Activated T-helper 2 cell treated with anti-CD3 and anti-CD28 coated beads, Interferon-gamma antibody, Interleukin-2, Interleukin-4, amounts not matched to agents 10 μg/mL and 5 μg/mL and 100 μg/mL, durations not matched to agents 14 hours and 24 hours and 36 hours (primary cell): Measurements from ENCODE around the gene MAD2L2. TPM values are rescaled to one million over a fixed set of nuclear protein-coding genes. Genes with fewer than 3 reads are reported as not detected.
A peak's percentile ranks its signal among the peaks of the same experiment; 100 is the strongest.

ENCODE experiments used
- DNase-seq: peaks from one replicate; pipeline ENCODE4 v3.0.0; 2021; ENCODE audit warnings: low spot score
- H3K27ac Mint-ChIP-seq: one replicate; pipeline ENCODE4 v1.8.0; 2021; ENCODE audit warnings: mixed read lengths
- H3K27me3 Mint-ChIP-seq: one replicate; pipeline ENCODE4 v1.8.0; 2021; ENCODE audit warnings: low read depth, mixed read lengths
- H3K36me3 Mint-ChIP-seq: one replicate; pipeline ENCODE4 v1.8.0; 2021; ENCODE audit warnings: low read depth, mixed read lengths
- H3K4me1 Mint-ChIP-seq: one replicate; pipeline ENCODE4 v1.8.0; 2021; ENCODE audit warnings: low read depth, mixed read lengths
- H3K4me3 Mint-ChIP-seq: one replicate; pipeline ENCODE4 v1.8.0; 2021; ENCODE audit warnings: low read depth, mild to moderate bottlenecking, moderate library complexity, mixed read lengths
- H3K9me3 Mint-ChIP-seq: one replicate; pipeline ENCODE4 v1.8.0; 2021; ENCODE audit warnings: mixed read lengths
- intact Hi-C: fragments of 100-400 bp; cut with micrococcal nuclease; formaldehyde crosslinking; loops from one replicate; pipeline ENCODE4 v1.15.1; 2023
- total RNA-seq: library from RNA; stranded (reverse); gene quantifications from 2 replicates; pipeline ENCODE4 v1.2.3, GENCODE V29; 2022

The MAD2L2 gene
- 77.1 and 78.0 TPM in 2 replicates for total RNA-seq

DNA sequence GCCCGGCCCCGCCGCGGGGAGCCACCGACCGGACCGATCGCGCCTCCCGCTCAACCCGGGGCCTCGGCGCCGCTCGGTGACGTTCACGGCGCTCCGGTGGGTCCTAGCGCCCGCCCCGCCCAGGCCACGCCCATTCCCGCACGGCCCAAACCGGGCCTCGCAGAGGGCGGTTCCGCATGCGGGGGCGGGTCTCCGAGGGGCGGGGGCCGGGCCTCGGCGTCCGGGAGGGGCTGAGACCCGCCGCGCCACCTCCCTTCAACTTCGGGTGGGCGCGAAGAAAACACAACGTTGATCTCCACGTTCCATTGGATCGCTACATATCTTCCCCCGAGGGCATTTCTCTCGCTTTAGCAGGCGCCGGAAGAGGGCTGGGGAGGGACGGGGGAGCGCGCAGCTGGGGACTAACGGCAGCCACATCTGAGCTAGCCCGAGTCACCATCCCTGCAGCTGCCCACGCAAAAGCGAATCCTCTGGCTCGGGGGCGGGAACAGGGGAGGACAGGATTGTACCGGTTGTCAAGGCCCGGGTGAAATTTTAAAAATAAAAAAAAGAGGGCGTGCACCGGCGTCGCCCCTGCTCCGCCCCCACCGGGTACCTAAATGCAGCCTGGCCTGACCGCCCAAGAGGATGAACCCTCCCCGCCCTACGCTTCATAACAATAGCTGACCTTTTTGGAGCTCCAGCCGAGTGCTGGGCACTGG is at the start of gene MAD2L2:
Gene MAD2L2 (minus strand): TSS at position 78 of the 701 bp plus-strand sequence. CDS start 547 bp downstream, outside the sequence.
- peak; percentile 85 for DNase-seq
- peak within 1 kb of the TSS; percentile 87 for H3K27ac Mint-ChIP-seq
- H3K27me3 Mint-ChIP-seq: peaks cover 7% of the 10 kb centered on the region
- no peaks in the 10 kb centered on the region for H3K9me3 Mint-ChIP-seq
- peak within 1 kb of the TSS; percentile 86 for H3K4me3 Mint-ChIP-seq
- peaks cover 9% of the 10 kb centered on the region for H3K4me1 Mint-ChIP-seq
- intact Hi-C loops: loop anchor here (2.0 to 5.0 kb wide), 2 partner anchors 16 to 56 kb away; partner anchors contain the start of genes AGTRAP and FBXO6
- no peaks in the 10 kb centered on the region for H3K36me3 Mint-ChIP-seq

DNA sequence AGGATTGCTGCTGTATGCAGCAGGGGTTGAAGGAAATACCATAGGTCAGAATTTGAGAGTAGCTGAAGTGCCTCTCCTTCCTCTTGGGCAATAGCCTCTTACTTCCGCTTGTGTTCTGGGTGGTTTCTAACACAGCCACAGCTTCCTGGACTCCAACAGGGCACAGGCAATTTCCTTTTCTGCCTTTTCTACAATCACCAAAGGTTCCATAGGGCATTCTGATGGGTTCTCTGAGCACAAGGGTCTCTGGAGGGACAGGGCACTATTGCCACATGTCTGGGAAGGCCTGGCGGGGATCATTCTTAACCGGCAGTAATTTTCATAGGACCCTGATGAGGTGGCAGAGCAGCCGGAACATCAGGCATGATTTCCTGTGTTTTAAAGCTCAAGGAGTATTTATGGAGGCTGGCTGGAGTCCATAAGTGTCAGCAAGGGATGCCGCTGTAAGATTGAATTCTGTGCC is 49.5 kb upstream of the MAD2L2 start:
- peaks cover 35% of the 10 kb centered on the region for H3K4me1 Mint-ChIP-seq
- intact Hi-C loops: no loop called here
- DNase-seq: peak; percentile 47
- H3K27ac Mint-ChIP-seq: peak overlapping the region; percentile 50
- H3K4me3 Mint-ChIP-seq: peak overlapping the region; percentile 55
- H3K9me3 Mint-ChIP-seq: no peaks in the 10 kb centered on the region
- no peaks in the 10 kb centered on the region for H3K36me3 Mint-ChIP-seq
- H3K27me3 Mint-ChIP-seq: peaks cover 1% of the 10 kb centered on the region

DNA sequence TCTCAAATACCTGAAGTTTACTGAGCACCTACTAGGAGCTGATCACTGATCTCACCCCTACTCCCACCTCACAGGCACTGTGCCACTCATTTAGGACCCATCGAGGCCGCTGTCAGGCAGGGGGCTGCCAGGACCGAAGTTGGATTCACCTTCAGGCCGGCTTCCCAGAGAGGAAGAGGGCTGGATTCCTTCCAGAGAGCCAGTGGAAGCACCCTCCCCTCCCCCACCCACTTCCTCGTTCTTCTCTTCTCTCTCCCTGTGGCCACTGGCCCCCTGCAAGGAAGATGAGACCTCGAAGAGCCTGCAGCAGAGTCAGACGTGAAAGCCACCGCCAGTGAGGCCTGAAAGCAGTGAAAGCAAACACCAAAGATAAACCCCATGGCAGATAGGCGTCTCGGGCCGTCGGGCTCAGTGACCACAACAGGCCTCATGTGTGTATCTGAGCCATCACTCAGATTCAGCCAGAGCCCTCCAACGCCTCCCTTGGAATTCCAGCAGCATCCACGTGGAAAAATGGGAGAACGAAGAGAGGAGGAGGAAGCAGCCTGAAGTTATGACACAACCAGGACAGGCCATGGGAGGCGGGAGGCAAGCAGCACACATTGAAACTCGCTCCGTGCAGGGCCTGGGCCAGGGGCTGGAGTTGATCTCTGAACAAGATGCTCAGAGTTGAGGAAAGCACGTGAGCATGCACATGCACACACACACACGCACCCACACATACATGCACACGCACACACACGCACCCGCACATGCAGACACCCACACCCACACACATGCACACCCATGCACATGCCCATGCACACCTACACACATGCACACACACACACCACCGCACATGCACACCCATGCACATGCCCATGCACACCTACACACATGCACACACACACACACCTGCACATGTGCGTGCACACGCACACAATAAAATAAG is 48.8 kb upstream of the MAD2L2 start:
- Mint-ChIP-seq H3K36me3 (no peaks in the 10 kb centered on the region), H3K9me3 (no peaks in the 10 kb centered on the region), H3K27me3 (no peaks in the 10 kb centered on the region), H3K27ac (no peak overlapping the region), H3K4me1 (peaks cover 36% of the 10 kb centered on the region), H3K4me3 (peak overlapping the region; percentile 55)
- no peak for DNase-seq
- intact Hi-C loops: no loop called here

DNA sequence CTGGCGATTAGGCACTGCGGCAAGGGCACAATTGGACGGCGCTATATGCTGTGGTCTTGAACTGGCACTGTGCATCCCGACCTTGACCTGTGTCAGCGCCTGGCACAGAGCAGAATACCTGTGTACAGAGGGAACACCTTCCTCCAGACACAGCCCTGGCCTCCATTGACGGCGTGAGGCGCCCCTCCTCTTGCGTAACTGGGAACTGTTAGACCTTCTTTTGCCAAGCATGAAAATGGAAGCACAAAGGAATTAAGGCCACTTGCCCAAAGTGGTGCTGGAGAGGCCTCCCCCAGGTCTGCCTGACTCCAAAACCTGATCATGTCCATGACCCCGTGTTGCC is 48.2 kb upstream of the MAD2L2 start:
- Mint-ChIP-seq H3K9me3 (no peaks in the 10 kb centered on the region), H3K27me3 (no peaks in the 10 kb centered on the region), H3K4me3 (no peak overlapping the region), H3K27ac (no peak overlapping the region), H3K4me1 (peaks cover 36% of the 10 kb centered on the region), H3K36me3 (no peaks in the 10 kb centered on the region)
- DNase-seq: no peak
- intact Hi-C loops: no loop called here

DNA sequence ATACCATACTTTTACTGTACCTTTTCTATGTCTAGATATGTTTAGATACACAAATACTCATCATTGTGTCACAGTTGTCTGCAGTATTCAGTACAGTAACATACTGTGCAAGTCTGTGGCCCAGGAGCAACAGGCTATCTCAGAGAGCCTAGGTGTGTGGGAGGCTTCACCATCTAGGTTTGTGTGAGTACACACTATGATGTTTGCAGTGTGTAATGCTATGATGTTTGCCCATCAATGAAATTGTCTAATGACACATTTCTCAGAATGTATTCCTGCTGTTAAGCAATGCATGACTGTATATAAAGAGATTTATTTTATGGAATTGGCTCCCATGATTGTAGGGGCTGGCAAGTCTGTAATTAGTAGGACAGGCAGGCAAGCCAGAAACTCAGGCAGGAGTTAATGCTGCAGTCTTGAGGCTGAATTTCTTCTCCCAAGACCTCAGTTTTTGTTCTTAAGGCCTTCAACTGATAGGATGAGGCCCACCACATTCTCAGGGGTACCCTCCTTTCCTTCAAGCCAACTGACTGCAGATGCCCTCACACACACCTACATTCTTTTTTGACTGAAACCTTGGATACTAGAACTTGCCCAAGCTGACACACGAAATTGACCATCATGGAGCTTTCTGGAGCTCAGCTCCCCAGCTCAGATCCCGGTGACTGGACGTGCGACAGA is 47.3 kb upstream of the MAD2L2 start:
- H3K4me1 Mint-ChIP-seq: peaks cover 35% of the 10 kb centered on the region
- no peaks in the 10 kb centered on the region for H3K36me3 Mint-ChIP-seq
- no peaks in the 10 kb centered on the region for H3K27me3 Mint-ChIP-seq
- no peaks in the 10 kb centered on the region for H3K9me3 Mint-ChIP-seq
- no peak overlapping the region for H3K4me3 Mint-ChIP-seq
- H3K27ac Mint-ChIP-seq: no peak overlapping the region
- DNase-seq: no peak
- intact Hi-C loops: no loop called here

DNA sequence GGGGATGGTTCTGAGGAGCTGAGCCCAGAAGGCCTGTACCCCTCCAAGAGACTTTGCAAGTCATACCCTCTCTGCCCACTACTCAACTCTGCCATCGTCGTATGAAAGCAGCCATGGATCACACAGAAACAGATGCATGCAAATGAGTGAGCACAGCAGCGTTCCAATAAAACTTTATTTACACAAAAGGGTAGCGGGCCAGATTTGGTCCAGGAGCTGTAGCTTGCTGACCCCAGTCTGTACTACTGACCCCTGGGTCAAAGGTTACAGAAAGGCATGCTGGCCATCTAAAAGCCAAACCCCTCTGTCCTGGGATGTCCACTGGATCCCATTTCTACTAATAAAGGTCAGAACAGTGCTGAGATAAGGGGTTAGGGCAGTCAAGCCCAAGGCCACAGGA is 46.2 kb upstream of the MAD2L2 start:
- Mint-ChIP-seq H3K9me3 (no peaks in the 10 kb centered on the region), H3K27ac (no peak overlapping the region), H3K4me1 (peaks cover 31% of the 10 kb centered on the region), H3K27me3 (no peaks in the 10 kb centered on the region), H3K36me3 (no peaks in the 10 kb centered on the region), H3K4me3 (no peak overlapping the region)
- intact Hi-C loops: no loop called here
- DNase-seq: no peak

DNA sequence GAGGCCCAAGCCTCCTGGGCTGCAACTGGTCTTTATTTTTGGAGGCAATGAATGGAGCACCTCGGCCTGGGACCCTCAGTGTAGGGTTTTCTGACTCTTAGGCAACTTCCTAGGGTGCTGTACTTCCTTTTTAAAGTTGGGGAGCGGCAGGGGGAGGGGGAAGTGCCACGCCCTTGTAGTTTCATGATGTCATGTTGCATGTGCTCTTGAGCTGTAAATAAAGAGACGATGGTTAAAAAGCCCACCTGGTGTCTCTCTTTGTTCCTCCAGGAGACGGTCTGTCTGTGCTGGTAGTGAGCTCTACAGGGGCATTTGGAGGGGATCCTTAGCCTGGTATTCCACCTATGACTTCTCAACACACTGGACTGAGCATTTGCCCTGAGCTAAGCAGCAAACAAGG is 44.7 kb upstream of the MAD2L2 start:
- H3K4me3 Mint-ChIP-seq: no peak overlapping the region
- peaks cover 23% of the 10 kb centered on the region for H3K4me1 Mint-ChIP-seq
- no peak overlapping the region for H3K27ac Mint-ChIP-seq
- H3K27me3 Mint-ChIP-seq: no peaks in the 10 kb centered on the region
- intact Hi-C loops: no loop called here
- no peaks in the 10 kb centered on the region for H3K9me3 Mint-ChIP-seq
- no peaks in the 10 kb centered on the region for H3K36me3 Mint-ChIP-seq
- no peak for DNase-seq

DNA sequence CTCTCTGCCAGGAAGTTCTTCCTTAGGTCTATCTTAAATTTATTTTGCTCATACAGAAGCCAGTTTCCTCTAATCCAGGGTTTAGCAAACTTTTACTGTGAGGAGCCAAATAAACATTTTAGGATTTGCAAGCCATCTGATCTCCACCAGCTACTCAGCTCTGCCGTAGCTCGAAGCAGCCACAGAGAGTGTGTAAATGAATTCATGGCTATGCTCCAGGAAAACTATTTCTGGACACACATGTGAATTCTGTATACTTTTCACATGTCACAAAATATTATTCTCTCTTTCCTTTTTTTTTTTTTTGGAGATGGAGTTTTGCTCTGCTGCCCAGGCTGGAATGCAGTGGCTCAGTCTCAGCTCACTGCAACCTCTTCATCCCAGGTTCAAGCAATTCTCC is 41.6 kb upstream of the MAD2L2 start:
- Mint-ChIP-seq H3K9me3 (no peaks in the 10 kb centered on the region), H3K4me3 (no peak overlapping the region), H3K4me1 (peaks cover 17% of the 10 kb centered on the region), H3K27me3 (no peaks in the 10 kb centered on the region), H3K27ac (no peak overlapping the region), H3K36me3 (no peaks in the 10 kb centered on the region)
- intact Hi-C loops: no loop called here
- no peak for DNase-seq

DNA sequence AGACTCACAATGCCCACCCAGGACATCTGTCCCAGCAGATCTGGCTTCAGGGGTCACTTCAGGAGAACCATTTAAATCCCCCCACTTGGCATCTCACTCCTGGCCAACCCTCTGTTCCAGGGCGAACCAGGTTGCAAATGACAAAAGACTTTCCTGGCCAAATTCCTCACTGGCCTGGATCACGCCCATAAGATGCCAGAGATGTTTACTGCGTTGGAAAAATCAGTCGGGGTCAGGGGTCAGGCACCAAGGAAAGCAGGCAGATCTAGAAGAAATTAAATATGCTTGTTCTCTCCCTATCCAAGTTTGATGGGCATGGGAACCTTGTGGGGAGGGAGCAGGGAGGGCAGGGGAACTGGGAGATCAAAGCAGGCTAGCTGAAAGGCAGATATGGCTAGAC is 40.4 kb upstream of the MAD2L2 start:
- intact Hi-C loops: no loop called here
- H3K36me3 Mint-ChIP-seq: no peaks in the 10 kb centered on the region

DNA sequence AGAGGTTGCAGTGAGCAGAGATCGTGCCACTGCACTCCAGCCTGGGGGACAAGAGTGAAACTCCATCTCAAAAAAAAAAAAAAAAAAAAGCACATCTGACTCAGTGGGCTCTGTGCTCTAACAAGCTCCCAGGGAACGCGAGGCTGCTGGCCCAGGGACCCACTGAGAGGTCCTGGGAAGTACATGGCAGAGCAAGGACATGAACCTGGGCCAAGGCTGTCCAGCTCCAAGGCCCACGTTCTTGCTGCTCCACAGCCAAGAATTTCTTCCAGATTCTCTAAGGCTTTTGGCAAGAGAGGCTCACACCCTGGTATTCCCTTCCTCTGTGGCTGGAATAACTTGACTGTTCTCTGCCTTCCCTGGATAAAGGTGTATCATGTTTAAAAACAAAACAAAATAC is 39.6 kb upstream of the MAD2L2 start:
- peaks cover 13% of the 10 kb centered on the region for H3K4me1 Mint-ChIP-seq
- intact Hi-C loops: no loop called here
- DNase-seq: no peak
- H3K36me3 Mint-ChIP-seq: no peaks in the 10 kb centered on the region
- peaks cover 2% of the 10 kb centered on the region for H3K27me3 Mint-ChIP-seq
- no peaks in the 10 kb centered on the region for H3K9me3 Mint-ChIP-seq
- no peak overlapping the region for H3K4me3 Mint-ChIP-seq
- no peak overlapping the region for H3K27ac Mint-ChIP-seq

More for the DNA sequence above, 40.4 kb upstream of the MAD2L2 start:
- Mint-ChIP-seq H3K4me1 (peaks cover 17% of the 10 kb centered on the region), H3K9me3 (no peaks in the 10 kb centered on the region), H3K4me3 (no peak overlapping the region), H3K27ac (no peak overlapping the region), H3K27me3 (peaks cover 2% of the 10 kb centered on the region)
- DNase-seq: no peak

DNA sequence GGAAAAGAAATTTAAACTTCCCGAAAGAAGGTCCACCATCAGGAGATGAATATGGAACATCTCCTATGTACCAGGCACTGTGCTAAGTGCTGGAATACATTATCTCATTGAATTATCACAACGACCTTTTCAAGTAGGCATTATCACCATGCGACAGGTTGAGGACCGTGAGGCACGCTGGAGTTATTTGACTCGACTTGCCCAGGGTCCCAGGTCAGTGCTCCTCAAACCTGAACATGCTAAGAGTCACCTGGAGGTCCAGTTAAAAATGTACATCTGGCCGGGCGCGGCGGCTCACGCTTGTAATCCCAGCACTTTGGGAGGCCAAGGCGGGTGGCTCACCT is 39.1 kb upstream of the MAD2L2 start:
- intact Hi-C loops: no loop called here
- H3K9me3 Mint-ChIP-seq: no peaks in the 10 kb centered on the region

DNA sequence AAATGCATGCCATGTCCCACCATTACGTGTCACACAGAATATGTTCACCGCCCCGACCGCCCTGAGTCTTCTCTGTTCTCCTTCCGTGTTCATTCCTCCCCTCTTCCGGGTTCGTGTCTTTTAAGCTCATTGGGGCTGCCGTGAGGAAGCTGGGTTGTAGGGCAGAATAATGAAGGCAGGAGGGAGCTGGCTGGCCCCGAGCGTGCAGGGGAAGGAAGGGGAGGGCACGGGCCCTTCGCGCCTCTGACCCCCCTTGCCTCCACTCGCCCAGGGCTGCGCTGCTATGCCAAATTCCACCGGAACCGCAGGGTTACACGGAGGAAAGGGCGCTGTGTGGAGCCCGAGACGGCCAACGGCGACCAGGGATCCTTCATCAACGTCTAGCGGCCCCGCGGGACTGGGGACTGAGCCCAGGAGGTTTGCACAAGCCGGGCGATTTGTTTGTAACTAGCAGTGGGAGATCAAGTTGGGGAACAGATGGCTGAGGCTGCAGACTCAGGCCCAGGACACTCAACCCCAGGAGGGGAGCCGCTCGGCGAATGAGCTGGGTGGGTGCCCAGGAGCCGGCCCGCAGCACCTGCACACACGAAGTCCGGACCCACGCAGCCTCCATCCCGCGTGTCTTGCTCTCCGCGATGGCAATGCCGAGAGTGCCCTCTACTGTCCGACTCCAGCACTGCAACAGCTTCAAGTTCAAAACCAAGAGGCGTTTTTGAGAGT is 38.5 kb upstream of the MAD2L2 start:
- Mint-ChIP-seq H3K4me3 (peak overlapping the region; percentile 76), H3K4me1 (peaks cover 10% of the 10 kb centered on the region), H3K27me3 (peaks cover 2% of the 10 kb centered on the region), H3K27ac (peak overlapping the region; percentile 82), H3K9me3 (no peaks in the 10 kb centered on the region), H3K36me3 (no peaks in the 10 kb centered on the region)
- intact Hi-C loops: loop anchor here (2.0 kb wide), 1 partner anchor 69 kb away; no protein-coding TSS in a partner anchor
- peak; percentile 69 for DNase-seq

More for the DNA sequence above, 39.1 kb upstream of the MAD2L2 start:
- H3K27ac Mint-ChIP-seq: no peak overlapping the region
- H3K36me3 Mint-ChIP-seq: no peaks in the 10 kb centered on the region
- H3K27me3 Mint-ChIP-seq: peaks cover 2% of the 10 kb centered on the region
- H3K4me3 Mint-ChIP-seq: peak overlapping the region; percentile 76
- peaks cover 10% of the 10 kb centered on the region for H3K4me1 Mint-ChIP-seq
- DNase-seq: no peak
